ENCODE measurements around the gene TMEM123.
"Not testable (repeated sequence)": the region's sequence is repeated elsewhere in the genome, so short reads cannot be mapped to it uniquely, and the experiment has no call there.

Gene TMEM123

GRCh38 chr11:102378818-102379217 lies 73.7 kb downstream of the TMEM123 start:
- H3K9ac ChIP-seq = no peak overlapping the region
- H3K4me2 ChIP-seq = no peak overlapping the region
- H3K27ac ChIP-seq = no peak overlapping the region
- H3K4me1 ChIP-seq (ENCODE audit: low read depth, poor library complexity, severe bottlenecking) = no peaks in the 10 kb centered on the region
- H3K4me3 ChIP-seq (IDR thresholded peaks at IDR 0.05; ENCODE audit: insufficient read depth, low read depth, low read length) = no peak overlapping the region
- H4K20me1 ChIP-seq (ENCODE audit: insufficient read depth) = no peaks in the 10 kb centered on the region
- H3K79me2 ChIP-seq (ENCODE audit: insufficient read depth, low read depth) = no peaks in the 10 kb centered on the region
- TF ChIP-seq CTCF (conservative IDR thresholded peaks at IDR 0.05; ENCODE audit: low read depth, low read length) = no peak
- no peak overlapping the region for H2AFZ ChIP-seq (ENCODE audit: low read depth)
- H3K27me3 ChIP-seq (ENCODE audit: insufficient read depth, low read depth) = no peaks in the 10 kb centered on the region
- H3K36me3 ChIP-seq (ENCODE audit: insufficient read depth) = no peaks in the 10 kb centered on the region

- H3K9ac ChIP-seq = no peak overlapping the region
- no peaks in the 10 kb centered on the region for H3K79me2 ChIP-seq (ENCODE audit: insufficient read depth, low read depth)
- H3K27me3 ChIP-seq (ENCODE audit: insufficient read depth, low read depth) = no peaks in the 10 kb centered on the region
- no peak overlapping the region for H3K4me3 ChIP-seq (IDR thresholded peaks at IDR 0.05; ENCODE audit: insufficient read depth, low read depth, low read length)
- H3K27ac ChIP-seq = no peak overlapping the region
- no peaks in the 10 kb centered on the region for H3K36me3 ChIP-seq (ENCODE audit: insufficient read depth)
- H3K4me2 ChIP-seq = no peak overlapping the region
- H3K4me1 ChIP-seq (ENCODE audit: low read depth, poor library complexity, severe bottlenecking) = no peaks in the 10 kb centered on the region
- H2AFZ ChIP-seq (ENCODE audit: low read depth) = no peak overlapping the region
- no peaks in the 10 kb centered on the region for H4K20me1 ChIP-seq (ENCODE audit: insufficient read depth)
- TF ChIP-seq CTCF (conservative IDR thresholded peaks at IDR 0.05; ENCODE audit: low read depth, low read length) = no peak
Measured at GRCh38 chr11:102377891-102378290, 74.7 kb downstream of the TMEM123 start.

DNA sequence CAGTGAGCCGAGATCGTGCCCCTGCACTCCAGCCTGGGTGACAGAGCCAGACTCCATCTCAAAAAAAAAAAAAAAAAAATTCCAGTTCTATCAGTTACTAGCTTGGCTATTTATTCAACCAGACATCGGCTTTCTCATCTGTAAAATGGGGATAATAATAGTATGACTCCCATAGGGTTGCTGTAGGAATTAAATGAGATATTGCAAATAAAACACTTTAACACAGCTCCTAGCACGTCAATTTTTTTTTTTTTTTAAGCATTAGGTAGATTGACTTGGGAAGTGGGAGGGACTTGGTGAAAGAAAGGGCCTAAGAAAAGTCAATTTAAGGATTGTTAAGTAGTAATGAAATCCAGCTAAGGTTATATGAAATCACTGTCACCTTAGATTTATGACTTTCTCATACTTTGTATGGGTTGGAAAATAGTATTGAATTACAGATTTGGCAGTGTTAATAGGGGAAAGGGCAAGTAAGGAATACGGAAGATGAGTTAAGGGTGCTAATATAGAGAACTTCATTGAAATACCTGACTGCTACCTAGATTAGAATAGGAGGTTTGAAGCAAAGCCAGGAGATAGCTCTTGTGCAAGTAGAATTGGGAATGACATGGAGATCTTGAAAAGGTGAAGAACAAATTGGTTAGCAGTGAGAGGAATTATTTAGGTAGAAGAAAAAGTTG lies 76.7 kb downstream of the TMEM123 start:
- H3K79me2 ChIP-seq (ENCODE audit: insufficient read depth, low read depth) = no peaks in the 10 kb centered on the region
- no peak overlapping the region for H3K27ac ChIP-seq
- no peak overlapping the region for H3K4me3 ChIP-seq (IDR thresholded peaks at IDR 0.05; ENCODE audit: insufficient read depth, low read depth, low read length)

DNA sequence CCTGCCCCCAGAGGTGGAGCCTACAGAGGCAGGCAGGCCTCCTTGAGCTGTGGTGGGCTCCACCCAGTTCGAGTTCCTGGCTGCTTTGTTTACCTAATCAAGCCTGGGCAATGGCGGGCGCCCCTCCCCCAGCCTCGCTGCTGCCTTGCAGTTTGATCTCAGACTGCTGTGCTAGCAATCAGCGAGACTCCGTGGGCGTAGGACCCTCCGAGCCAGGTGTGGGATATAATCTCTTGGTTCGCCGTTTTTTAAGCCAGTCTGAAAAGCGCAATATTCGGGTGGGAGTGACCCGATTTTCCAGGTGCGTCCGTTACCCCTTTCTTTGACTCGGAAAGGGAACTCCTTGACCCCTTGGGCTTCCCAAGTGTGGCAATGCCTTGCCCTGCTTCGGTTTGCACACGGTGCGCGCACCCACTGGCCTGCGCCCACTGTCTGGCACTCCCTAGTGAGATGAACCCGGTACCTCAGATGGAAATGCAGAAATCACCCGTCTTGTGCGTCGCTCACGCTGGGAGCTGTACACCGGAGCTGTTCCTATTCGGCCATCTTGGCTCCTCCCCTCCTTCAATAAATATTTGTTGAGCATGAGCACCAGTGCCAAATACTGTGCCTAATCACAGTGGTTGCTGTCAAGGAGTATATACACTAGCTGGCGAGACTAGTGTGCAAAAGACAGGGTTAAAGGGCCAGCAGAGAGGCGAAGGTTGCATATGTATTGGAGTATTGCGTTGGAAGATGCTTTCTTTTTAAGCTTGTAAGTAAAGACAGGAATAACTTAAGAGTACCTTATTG lies 77.7 kb downstream of the TMEM123 start:
- H4K20me1 ChIP-seq (ENCODE audit: insufficient read depth); H3K4me2 ChIP-seq; H3K4me3 ChIP-seq (IDR thresholded peaks at IDR 0.05; ENCODE audit: insufficient read depth, low read depth, low read length); H3K9ac ChIP-seq; H3K4me1 ChIP-seq (ENCODE audit: low read depth, poor library complexity, severe bottlenecking); H3K79me2 ChIP-seq (ENCODE audit: insufficient read depth, low read depth); H2AFZ ChIP-seq (ENCODE audit: low read depth); H3K27ac ChIP-seq; H3K27me3 ChIP-seq (ENCODE audit: insufficient read depth, low read depth); H3K36me3 ChIP-seq (ENCODE audit: insufficient read depth): not testable (repeated sequence)

More for the DNA sequence above, 76.7 kb downstream of the TMEM123 start:
- Histone ChIP-seq H2AFZ (ENCODE audit: low read depth) (no peak overlapping the region), H3K27me3 (ENCODE audit: insufficient read depth, low read depth) (no peaks in the 10 kb centered on the region), H4K20me1 (ENCODE audit: insufficient read depth) (no peaks in the 10 kb centered on the region), H3K36me3 (ENCODE audit: insufficient read depth) (no peaks in the 10 kb centered on the region), H3K4me1 (ENCODE audit: low read depth, poor library complexity, severe bottlenecking) (no peaks in the 10 kb centered on the region), H3K4me2 (no peak overlapping the region), H3K9ac (no peak overlapping the region)
- TF ChIP-seq CTCF (conservative IDR thresholded peaks at IDR 0.05; ENCODE audit: low read depth, low read length) = no peak

- no peak overlapping the region for H3K9ac ChIP-seq
- H3K4me3 ChIP-seq (IDR thresholded peaks at IDR 0.05; ENCODE audit: insufficient read depth, low read depth, low read length) = no peak overlapping the region
- no peaks in the 10 kb centered on the region for H4K20me1 ChIP-seq (ENCODE audit: insufficient read depth)
- H2AFZ ChIP-seq (ENCODE audit: low read depth) = no peak overlapping the region
- peak overlapping the region; percentile 22; the same call in 1 of the 2 replicates for H3K27ac ChIP-seq
- TF ChIP-seq CTCF (conservative IDR thresholded peaks at IDR 0.05; ENCODE audit: low read depth, low read length) = no peak
- H3K79me2 ChIP-seq (ENCODE audit: insufficient read depth, low read depth) = no peaks in the 10 kb centered on the region
- H3K4me2 ChIP-seq = peak overlapping the region; percentile 39; the same call in 1 of the 2 replicates
- H3K27me3 ChIP-seq (ENCODE audit: insufficient read depth, low read depth) = no peaks in the 10 kb centered on the region
- H3K4me1 ChIP-seq (ENCODE audit: low read depth, poor library complexity, severe bottlenecking) = peaks cover 21% of the 10 kb centered on the region
- no peaks in the 10 kb centered on the region for H3K36me3 ChIP-seq (ENCODE audit: insufficient read depth)
Measured at GRCh38 chr11:102368472-102368871, 84.1 kb downstream of the TMEM123 start.
